GM21619 (cell line): ENCODE data around the gene UBN2.

Experiments used
- ATAC-seq: cut with Tn5 transposase; IDR thresholded peaks from one replicate; pipeline ENCODE4 v1.9.1; 2021; ENCODE audit not compliant: unreplicated experiment

Gene UBN2

GRCh38 chr7:139231513-139232376 is 708 bp downstream of the UBN2 start:
- ATAC-seq = peak; percentile 32

DNA sequence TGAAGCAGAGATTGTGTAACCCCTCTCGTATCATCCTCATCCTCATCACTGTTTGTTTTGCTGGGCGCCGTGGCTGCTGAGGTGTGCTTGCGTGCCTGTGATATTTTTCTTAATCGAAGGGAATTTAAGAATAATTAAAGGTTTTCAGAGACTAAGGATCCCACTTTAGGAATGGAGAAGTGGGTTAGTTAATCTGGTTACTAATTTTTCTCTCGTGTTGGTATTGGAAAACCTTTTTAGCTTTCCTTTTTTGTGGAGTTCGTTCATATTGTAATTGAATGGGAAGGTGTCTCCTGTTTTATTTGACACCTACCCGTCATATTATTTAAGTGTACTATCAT is 1.3 kb downstream of the UBN2 start:
- ATAC-seq = no peak

DNA sequence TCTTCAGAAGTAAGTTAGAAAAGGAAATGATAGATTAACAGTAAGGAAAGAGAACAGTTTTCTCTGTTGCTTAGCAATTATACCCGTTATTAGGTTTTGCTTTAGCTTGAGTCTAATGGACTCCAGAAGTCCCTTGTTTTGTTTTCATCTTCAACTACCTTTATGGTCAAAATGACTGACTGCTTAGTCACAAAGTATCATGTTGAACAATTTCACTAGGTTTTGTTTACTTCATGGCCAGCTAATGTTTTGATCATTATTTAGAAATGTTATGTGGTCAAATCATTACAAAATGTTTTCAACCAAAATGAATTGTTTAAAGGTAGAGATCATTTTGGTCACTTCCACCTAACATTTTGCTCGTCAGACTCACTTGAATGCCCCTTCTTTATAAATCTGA is 1.9 kb downstream of the UBN2 start:
- no peak for ATAC-seq

- no peak for ATAC-seq
These were observed 10.2 kb downstream of the UBN2 start for GRCh38 chr7:139241258-139241657.

GRCh38 chr7:139242741-139243281 is 11.8 kb downstream of the UBN2 start:
- no peak for ATAC-seq

- no peak for ATAC-seq
These were observed 14.4 kb downstream of the UBN2 start for GRCh38 chr7:139245401-139245800.

DNA sequence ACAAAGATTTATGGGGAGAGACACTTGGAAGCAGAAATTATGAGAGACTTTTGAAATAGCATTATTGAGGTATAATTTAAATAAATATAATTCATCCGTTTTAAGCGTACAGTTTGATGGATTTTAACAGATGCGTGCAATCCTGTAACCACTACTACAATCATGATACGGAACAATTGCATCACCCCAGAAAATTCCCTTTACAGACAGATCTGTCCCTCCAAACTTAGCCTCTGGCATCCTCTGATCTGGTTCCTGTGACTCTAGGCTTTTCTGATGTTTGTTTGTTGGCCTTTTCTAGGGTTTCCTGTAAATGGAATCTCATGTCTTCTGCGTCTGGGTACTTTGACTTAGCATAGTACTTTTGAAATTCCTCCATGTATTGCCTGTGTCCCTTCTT is 15.5 kb downstream of the UBN2 start:
- no peak for ATAC-seq

DNA sequence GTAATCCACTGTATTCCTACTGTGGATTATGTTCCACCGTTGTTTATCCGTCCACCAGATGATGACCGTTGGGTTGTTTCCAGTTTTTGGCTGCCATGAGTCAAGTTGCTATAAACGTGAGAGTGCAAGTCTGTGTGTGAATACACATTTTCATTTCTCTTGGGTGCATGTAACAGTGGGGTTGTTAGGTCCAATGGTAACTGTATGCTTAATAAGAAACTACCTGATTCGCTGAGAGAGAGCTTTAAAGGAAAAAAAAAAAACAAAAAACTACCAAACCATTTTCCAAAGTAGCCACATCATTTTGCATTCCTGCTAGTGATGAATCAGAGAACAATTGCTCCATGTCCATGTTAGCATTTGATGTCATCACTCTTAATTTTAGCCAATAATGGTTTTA is 15.9 kb downstream of the UBN2 start:
- ATAC-seq = no peak

DNA sequence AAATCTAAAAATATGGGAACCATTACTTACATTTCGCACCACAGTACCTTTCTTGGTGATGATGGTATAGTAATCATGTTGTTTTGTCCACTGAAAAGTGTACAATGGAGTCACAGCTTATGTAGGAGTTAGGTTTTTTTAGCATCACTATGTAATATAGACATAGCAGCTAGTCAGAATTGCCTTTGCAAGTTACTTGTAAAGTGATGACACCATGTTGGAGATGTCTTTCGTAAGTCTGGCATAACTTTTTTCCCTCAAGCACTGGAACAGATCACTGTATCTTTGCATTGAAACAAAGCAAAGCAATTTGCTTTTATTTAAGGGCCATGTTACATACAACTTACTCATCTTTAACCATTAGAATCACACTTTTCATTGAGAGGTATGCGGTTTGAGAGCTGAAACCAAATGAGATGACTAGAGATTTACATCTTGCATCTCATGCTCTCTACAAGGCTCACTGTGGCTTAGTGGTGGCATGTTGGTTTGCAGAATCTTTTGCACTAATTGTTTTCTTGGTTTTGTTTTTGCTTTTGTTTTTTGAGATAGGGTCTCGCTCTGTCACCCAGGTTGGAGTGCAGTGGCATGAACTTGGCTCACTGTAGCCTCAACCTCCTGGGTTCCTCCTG is 18.3 kb downstream of the UBN2 start:
- no peak for ATAC-seq

GRCh38 chr7:139252451-139252850 is 21.4 kb downstream of the UBN2 start:
- ATAC-seq = no peak

- ATAC-seq = no peak
These were observed 23.2 kb downstream of the UBN2 start for GRCh38 chr7:139254281-139254680.

DNA sequence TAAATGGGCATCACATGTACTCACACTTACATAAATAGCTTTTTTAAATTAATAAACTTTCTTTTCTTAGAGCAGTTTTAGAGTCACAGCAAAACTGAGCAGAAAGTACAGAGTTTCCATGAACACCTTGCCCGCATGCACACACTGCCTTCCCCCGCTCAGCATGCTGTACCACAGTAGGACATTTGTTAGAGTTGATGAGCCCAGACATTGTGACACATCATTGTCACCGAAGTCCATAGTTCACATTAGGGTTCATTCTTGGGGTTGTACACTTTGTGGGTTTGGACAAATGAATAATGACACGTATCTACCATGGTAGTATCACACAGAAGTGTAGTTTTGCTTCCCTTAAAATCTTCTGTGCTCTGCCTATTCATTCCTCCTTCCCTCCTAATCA is 23.7 kb downstream of the UBN2 start:
- no peak for ATAC-seq

GRCh38 chr7:139255290-139255689 is 24.3 kb downstream of the UBN2 start:
- no peak for ATAC-seq

- ATAC-seq = no peak
These were observed 28.1 kb downstream of the UBN2 start for GRCh38 chr7:139259142-139259541.

- no peak for ATAC-seq
These were observed 33.2 kb downstream of the UBN2 start for GRCh38 chr7:139264220-139264619.

DNA sequence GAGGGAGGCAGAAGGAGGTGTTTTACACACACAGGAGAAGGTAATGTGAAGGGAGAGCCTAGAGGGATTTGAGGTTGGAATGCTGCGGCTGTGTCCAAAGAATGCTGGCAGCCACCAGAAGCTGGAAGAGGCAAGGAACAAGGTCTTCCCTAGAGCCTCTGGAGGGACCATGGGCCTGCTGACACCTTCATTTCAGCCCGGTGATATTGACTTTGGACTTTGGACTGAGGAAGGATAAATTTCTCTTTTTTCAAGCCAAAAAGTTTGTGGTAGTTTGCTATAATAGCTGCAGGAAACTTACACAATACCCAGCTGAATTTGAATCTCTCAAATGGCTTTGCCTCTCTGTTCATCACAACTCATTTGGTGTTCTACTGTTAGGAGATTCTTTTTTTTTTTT is 34.6 kb downstream of the UBN2 start:
- no peak for ATAC-seq

GRCh38 chr7:139271718-139272628 is 40.9 kb downstream of the UBN2 start:
- ATAC-seq = no peak

DNA sequence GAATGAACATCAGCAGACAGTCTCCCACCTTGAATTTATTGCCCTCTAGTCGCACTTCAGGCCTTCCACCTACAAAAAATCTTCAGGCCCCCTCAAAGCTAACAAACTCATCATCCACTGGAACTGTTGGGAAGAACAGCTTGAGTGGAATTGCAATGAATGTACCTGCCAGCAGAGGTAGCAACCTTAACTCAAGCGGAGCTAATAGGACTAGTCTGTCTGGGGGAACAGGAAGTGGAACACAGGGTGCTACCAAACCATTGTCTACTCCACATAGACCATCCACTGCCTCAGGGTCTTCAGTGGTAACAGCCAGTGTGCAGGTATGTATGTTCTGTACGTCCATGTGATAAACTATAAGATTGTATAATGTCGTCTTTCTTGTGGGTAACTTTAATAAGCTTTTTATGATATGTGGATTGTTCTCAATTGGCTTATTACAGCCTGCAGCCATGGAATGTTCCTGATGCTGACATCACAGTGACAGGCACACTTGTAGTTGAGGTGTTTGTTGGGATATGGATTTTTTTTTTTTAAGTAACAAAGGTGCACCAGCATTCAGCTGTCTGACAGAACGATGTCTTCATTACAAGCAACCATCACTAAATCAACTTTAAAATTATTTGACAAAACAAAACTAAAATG is 53.3 kb downstream of the UBN2 start:
- no peak for ATAC-seq

DNA sequence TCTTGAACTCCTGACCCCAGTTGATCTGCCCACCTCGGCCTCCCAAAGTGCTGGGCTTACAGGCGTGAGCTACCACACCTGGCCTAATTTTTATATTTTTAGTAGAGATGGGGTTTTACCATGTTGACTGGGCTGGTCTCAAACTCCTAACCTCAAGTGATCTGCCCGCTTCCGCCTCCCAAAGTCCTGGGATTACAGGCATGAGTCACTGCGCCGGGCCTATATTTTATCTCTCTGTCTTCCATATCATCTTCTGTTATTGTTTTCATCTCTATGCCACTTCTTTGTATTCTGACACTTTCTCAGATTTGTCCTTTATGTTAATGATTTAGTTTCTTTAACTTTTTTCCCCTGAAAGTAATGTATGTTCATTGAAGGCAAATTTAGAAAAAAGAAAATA is 55.1 kb downstream of the UBN2 start:
- ATAC-seq = no peak

DNA sequence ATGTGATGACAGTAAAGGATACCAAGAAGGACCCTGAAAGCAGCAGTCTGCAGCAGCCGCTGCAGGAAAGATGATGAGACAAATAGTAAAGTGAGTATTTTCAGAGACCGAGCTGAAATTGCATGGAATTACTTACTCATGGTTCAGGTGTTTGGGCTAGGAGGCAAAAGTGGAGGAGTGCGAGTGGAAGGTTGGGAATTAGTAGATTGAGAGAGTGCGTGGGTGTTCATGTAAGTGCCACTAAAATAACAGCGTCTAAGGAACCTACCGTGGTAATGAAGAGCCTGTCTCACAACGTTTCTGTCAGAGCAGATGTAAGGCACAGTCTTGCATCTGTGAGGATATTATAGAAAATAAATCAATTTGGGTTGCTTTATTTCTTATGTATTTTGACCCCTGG is 61.8 kb downstream of the UBN2 start:
- no peak for ATAC-seq

DNA sequence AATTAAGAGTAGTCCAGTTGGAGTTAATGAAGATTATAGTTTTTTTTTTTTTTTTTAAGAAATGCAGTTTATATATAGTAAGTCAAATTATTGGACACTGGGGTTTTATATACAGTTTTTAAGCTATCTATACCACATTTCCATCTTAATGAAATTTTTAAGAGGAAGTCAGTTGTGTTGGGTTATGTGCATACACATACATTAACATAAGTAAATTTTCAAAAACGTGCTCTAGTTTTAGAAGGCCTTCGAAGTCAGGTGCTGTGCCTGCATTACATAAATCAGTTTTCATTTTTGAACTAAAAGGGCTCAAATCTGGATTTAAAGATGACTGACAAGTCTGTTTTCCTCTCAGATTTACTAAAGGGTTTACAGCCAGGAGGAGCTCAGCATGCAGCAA is 62.5 kb downstream of the UBN2 start:
- no peak for ATAC-seq
